ENCODE results near the gene PRKG2.
"Not testable (repeated sequence)": the region's sequence is repeated elsewhere in the genome, so short reads cannot be mapped to it uniquely, and the experiment has no call there.

The PRKG2 gene, protein sequence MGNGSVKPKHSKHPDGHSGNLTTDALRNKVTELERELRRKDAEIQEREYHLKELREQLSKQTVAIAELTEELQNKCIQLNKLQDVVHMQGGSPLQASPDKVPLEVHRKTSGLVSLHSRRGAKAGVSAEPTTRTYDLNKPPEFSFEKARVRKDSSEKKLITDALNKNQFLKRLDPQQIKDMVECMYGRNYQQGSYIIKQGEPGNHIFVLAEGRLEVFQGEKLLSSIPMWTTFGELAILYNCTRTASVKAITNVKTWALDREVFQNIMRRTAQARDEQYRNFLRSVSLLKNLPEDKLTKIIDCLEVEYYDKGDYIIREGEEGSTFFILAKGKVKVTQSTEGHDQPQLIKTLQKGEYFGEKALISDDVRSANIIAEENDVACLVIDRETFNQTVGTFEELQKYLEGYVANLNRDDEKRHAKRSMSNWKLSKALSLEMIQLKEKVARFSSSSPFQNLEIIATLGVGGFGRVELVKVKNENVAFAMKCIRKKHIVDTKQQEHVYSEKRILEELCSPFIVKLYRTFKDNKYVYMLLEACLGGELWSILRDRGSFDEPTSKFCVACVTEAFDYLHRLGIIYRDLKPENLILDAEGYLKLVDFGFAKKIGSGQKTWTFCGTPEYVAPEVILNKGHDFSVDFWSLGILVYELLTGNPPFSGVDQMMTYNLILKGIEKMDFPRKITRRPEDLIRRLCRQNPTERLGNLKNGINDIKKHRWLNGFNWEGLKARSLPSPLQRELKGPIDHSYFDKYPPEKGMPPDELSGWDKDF

DNA sequence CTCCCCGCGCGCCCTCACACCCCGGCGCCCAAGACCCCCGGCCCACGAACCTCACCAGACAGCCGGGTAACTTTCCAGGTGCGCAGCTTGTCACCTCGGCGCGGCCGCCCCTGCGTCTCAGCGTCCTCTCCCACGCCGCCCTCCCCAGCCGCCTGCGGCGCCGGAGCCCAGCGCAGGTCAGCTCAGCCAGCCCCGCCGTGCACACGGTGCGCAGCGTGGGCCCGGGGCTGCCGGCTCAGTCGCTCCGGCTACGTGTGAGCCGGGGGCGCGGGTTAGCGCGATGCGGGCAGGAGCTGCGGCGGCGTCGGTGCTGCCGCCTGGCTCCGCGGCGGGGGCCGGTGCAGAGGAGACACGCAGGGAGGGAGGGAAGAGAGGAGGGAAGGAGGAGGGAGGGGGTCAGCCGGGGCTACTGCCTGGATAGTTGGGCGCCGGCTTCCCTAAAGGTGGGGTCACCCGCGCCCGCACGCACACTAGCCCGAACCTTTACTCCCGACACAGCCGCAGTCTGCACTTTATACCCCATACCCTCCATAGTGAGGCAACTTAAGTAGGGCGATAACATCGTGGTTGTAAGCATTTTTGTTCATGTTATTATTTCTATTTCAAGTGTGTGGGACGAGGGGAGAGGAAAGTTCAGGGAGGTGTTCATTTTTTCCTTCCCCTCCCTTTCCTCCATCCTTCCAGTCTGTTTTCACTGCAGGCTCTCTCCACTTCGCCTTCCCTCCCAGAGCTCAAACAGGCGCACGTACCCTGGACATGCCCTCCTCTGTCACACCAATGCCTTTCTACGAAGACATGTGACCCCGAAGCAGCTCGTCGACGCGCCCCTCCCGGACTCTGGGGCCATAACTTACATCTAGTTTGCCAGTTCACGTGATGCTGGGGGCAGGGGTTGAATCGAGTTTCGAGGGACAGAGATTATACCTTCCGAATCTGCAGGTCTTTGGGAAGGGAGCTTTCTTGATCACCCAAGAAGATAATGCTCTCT lies at the start of gene PRKG2:
TSS of gene PRKG2 (minus strand) at position 342 of the 988 bp plus-strand sequence. CDS start 10,175 bp downstream, outside the sequence.
- no peak for DNase-seq

DNA sequence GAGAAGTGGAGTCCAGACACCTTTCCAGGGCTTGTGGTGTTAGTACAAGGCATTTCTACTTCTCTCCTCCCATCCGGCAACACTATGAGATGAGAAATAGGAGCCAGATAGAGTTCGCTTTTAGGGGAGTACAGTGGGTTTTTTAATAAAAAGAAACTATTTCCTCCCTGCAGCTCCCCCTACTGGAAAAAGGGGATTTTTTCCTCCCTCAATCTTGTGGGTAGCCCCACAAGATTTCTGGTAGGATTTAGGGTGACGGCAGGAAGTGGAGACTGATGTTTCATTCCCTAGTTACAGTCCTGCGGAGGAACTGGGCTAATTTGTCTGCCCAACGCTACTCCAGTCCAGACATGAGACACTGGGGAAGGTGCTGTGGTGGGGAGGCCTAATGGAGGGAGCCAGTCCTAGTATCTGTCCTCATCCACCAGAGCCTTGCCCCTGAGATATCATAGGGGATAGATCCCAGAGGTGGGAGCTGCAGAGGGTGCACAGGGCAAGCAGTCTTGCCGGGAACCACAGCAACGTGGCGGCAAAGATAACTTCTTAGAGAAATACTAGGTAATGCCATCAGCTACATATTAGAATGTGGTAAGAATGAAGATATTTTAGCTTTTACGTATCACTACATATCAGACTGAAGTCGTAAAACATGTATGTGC lies 45.5 kb upstream of the PRKG2 start:
- DNase-seq = no peak

DNA sequence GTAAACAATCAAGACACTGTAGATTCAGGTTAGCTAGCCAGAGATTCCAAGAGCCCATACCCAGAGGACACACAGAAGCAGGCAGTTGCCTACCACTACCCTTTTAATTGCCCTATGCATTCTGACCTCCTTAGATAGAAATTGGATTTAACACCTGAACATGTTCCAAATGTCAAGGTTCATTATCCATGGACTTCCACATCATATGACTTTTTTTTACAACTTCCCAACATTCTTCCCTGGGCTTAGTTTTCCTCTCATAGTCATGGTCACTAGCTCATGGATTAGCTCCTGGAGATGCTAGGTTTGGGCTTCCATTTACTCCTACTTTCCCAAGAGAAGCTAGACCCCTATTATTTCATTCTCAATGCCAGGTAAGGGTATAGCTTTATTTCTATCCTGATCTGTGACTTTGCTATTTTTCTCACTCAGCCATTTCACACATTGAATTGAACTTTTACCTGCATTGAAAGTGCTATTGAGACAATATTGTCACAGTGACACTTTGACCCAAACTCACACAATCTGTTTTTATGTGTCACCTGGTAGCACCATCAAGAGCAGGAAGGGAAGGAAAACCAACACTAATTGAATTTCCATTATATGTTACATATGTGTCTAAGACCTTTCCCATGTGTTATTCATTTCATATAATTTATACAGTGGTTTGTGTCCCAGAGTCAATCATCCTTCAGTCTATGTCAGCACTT lies 44.0 kb upstream of the PRKG2 start:
- no peak for DNase-seq

DNA sequence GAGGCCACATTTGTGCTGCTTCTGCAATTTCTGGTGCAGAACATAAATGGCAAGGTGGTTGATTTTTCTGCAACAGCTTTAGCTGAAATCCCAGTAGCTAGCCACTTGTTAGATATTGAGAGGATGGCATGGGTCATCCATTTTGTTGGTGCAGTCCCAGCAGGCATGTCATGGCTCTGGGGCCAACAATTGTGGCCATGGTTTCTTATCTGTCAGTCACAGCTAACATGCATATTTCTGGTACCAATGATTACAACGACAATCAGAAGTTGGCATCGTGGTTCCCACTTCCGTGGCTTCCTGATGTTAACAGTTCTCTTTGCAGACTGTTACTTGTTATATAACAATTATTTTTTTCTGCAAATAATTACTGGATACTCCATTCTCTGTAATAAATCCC lies 42.8 kb upstream of the PRKG2 start:
- no peak for DNase-seq

DNA sequence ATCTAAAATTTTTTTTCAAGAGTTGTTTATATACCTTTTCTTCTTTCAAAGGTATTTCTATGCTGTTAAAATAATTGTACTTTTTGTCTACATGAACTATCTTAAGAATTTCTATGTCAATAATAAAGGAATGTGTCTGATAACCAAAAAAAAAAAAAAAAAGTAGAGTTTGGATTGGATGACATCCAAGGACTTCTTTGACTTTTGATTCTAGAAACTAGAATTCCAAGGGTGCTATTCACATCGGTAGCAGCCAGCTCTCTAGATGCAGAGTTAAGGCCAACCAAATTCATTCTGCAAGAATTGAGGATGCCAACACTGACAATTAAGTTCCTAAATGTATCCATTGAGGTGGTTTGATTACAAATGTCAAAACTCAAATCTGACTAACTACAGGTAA lies 42.0 kb upstream of the PRKG2 start:
- DNase-seq = no peak

DNA sequence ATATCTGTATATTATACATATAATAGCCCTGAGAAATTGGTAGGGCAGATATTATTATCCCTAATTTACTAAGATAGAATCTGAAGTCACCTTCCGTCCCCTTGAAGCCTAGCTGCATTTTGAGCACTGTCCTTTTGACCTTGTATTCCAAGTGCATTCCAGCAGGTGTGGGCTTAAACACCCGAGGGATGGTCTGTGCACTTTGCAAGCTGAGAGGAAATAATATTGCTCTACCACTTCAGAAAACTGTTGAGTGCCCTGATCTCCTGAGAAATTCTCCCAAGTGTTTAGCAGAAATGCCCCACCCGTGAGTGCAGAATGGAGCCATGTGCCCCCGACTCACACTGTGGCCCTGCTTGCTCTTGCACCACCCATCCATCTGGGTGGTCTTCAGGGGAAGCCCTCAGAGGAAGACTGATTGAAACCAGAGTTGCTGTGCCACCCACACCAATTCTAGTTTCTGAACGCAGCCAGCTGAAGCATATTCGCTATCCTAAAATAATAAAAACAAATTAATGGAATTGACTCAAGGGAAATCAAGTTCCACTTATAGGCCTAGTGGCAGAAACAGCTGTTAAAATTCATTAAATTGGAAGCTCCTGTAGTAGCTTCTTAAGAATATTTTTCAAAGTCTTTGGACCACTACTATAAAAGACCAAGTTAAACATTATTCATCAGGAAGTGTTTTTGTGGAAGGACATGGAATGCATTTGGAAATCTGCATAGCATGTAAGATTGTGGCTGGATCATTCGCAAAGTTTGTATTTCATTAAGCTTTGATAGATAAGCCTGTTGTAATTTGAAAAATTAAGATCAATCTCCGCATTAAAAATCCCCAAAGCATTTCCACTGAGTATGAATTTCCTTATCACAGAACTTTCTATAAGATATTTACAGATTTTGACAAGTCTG lies 41.3 kb upstream of the PRKG2 start:
- no peak for DNase-seq

DNA sequence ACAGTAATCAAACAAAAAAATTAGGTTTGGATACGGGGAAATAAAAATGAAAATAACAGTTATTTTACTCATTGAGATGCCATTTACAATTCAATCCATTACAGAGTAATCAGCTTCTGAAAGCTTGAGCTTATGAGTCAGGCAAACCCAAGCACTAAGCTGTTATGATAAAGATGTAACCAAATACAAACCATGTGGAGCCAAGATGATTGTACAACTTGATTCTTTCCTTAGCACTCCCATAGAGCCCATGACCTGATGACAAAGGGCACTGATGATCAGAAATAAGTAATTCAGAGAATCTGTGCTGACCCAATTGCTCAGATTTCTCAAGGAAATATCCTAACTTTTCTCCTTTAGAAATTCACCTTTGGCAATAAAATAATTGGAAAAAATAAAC lies 40.5 kb upstream of the PRKG2 start:
- no peak for DNase-seq

DNA sequence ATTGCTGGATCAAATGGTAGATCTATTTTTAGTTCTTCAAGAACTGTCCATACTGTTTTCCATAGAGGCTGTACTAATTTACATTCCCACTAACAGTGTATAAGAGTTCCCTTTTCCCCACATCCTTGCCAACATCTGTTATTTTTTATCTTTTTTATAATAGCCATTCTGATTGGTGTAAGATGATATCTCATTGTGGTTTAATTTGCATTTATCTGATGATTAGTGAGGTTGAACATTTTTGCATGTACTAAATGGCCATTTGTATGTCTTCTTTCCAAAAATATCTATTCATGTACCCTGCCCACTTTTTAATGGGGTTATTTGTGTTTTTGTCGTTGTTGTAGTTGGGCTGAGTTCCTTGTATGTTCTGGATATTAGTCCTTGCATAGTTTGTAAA lies 35.4 kb upstream of the PRKG2 start:
- no peak for DNase-seq

DNA sequence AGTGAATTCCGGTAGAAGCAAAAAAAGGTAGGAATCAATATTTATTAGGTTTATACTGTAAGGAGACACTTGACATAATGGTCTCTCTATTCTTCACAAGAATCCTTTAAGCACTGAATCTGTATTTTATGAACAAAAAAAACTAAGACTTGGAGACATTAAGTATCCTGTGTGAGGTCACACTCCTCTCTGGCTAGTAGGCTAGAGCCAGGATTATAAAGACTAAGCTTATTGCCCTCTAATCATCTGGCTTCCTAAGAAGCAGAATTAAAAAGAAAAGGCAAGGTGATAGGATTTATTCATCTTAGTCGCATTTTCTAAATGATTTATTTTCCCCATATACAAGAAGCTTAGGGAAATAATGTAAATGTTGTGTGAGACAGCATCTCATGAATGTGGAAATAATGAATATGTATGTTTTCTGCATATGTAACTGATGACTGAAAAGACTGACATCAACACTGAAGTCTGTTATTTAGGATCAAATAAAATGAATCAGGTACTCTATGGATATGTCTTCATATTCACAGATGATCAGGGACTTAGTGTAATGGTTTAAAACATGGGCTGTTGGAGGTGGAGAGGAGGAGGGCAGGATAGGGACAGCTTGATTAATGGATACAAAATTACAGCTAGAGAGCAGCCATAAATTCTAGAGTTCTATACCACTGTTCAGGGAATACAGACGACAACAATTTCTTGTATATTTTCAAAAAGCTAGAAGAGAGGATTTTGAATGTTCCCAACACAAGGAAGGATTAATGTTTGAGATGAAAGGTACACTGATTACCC lies 30.4 kb upstream of the PRKG2 start:
- no peak for DNase-seq

DNA sequence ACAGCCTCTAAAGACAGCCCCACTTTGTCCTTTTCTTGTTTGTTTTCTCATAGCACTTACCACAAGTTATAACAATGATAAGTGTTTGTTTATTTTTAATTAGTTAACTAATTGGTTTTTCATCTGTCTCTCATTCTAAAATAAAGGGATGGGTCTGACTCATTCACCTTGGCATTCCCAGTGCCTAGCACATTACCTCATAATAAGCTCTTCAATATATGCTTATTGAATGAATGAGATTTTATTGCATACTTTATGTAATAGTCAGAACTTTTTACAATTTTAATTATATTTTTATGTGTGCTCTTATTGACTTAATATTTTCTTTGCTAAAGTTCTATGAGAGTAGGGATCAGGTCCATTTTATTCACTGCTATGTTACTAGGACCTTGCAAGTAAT lies 22.8 kb upstream of the PRKG2 start:
- DNase-seq = no peak

DNA sequence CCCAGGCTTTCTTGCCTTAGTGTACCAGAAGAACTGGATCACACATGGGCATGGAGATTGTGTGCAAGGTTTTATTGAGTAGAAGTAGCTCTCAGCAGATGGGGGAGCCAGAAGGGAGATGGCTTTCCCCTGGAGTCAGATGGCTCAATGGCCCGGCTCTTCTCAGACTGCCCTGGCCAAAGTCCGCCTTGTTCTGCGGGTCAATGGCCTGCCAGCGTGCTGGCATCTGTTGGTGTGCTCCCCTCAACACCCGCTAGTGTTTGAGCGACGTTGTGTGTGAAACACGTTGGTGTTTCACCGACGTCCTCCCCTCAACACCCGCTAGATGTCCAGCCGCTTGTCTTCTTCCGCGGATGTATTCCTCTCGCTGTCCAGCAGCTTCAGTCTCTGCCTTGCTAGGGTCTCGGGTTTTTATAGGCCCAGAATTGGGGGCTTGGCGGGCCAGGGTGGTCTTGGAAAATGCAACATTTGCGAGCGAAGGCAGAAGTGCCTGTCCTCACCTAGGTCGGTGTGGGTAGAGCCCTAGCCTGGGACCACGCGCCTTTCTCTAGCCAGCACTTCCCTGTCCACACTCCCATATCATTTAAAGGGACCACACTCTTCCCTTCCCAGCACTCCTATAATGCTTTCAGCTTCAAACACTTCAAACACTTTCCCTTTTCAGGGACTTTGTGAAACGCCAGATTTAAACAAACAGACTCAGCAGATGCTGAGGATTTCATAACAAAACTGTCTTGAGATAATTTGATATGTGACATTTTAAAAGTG lies 21.1 kb upstream of the PRKG2 start:
- no peak for DNase-seq

DNA sequence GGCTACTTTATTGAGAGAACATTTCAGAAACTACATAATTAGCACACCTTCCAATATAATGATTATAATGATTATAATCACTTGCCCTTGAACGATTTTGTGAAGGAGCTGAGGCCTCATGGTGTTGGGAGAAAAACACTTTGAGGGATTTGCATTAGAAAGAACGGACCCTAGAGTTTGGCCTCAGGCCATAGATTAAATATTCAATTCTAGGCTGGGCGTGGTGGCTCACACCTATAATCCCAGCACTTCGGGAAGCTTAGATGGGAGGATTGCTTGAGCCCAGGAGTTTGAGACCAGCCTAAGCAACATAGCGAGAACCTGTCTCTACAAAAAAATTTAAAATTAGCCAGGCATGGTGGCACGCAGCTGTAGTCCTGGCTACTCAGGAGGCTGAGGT lies 12.9 kb upstream of the PRKG2 start:
- DNase-seq = no peak

DNA sequence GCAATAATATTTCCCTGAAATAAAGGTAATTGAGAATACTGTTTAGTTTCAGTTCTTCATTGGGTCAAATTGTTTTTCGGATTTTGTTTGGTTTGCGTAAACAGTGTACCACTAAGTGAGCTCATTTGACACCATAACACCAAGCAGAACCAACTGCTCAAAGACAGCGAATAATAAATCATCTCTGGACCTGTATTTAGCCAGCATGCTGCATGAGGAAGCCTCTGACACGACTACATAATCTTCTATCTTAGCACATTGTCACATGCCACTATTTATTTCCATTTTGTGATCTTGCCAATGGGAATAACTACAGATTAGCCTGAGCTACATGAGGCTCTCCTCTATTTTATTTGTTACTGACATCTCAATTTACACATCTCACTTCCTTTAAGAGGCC lies 12.1 kb upstream of the PRKG2 start:
- no peak for DNase-seq

DNA sequence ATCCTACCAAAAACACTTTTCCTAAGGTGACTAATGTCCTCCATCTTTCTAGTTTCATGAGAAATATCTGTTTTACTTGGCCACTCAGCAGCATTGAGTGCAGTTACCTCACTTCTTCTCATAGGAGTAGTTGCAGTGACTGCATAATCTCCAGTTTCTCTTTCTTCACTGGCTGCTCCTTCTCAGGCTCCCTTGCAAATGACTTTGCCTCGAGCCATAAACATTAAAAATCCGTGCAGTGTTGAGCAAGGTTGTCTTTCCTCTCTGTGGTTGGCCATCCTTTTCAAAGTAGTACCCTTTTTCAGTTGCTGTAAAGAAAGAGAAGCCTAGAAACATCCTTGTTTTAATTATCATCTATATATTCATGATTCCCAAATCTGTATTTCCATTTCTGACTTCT lies 10.2 kb upstream of the PRKG2 start:
- DNase-seq = no peak

DNA sequence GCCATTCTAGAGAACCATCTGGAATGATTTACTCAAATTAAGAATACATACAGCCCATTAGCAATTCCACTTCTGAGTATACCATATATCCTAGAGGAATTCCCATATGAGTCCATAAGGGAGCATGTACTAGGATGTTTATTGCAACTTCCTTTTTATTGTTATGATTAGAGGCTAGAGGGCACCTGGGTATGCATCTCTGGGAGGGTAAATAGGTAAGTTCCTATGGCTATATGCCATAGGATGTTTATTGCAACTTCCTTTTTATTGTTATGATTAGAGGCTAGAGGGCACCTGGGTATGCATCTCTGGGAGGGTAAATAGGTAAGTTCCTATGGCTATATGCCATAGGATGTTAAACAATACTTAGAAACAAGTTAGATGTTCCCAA lies 7.1 kb upstream of the PRKG2 start:
- not testable (repeated sequence) for DNase-seq

DNA sequence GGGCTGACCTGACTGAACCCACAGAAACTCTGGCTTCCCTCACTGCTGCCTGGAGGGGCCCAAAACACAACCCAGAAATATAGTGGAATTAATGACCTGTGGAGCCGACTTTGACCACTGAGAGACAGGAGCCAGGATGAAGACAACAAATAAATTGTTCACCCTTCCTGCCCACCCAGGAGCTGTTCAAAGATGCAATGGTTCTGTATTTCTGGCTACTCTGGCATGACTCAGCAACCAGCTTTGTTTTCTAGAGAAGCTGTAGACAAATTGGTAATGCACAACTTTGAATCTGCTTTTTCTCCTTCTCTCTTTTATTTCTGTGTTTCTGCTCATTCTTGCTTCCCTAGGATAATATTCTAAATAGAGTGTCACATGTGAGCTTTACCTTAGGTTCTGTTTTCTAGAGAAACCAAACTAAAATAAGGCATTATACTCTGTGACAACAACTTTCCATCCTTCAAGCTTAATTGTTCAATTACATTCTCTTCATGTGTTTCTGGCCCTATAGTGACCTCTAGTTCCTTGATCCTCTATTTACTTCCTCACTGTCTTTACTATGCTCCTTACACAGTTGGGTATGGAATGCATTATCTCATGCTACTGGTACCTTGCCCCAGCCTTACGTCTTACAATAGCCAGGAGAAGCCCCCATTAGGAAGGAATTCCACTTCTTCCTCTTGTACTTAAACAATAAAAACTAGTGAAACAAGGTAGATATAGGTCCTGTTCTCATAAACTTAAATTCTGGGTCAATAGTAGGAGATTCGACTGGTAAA lies 6.5 kb upstream of the PRKG2 start:
- DNase-seq = no peak

DNA sequence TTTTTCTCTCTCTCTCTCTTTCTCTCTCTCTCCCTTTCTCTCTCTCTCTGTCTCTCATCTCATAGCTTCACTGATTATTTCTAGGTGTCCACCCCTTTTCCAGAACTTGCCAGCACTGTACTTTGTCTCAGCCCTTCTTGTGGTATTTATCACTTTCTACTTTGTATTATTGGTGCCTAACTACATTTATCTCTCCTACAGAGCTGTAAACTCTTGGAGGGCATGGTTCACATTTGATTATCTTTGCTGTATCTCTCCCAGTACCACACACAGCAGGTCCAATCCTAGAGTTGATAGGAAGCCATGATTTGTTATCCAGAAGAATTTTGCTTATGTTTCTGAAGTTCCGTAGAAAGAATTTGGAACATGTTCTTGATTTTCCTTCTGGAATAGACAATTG lies 5.2 kb upstream of the PRKG2 start:
- DNase-seq = no peak

DNA sequence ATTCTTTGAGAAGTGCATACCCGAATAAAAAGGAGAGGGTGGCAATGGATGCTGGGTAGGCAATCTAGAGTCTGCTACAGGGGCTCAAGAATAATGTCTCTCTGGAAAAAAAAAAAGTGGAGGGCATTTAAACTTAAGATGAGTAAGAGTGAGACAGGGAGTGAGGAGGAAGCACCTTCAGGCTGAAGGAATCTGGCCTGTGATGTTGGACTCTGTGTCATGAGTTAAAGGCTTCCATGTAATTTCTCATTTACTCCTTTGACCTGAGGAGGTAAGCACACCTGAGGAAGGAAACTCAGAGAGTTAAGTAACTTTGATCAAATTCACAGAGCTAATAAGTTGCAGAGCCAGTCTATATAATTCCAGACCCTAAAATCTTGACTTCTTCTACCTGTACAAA lies 3.2 kb upstream of the PRKG2 start:
- DNase-seq = no peak
